Nephron (organoid): ENCODE results near the gene P2RY6.
A peak's percentile ranks its signal among the peaks of the same experiment; 100 is the strongest.

Experiments used
- H3K27ac Mint-ChIP-seq, 3 experiments: 2 replicates each; pipeline ENCODE4 v1.8.0; 2020; ENCODE audit warnings: mixed read lengths in 3 of 3, mild to moderate bottlenecking in 2 of 3, moderate library complexity in 1 of 3
- H3K27me3 Mint-ChIP-seq: 2 replicates; pipeline ENCODE4 v1.8.0; 2021; ENCODE audit warnings: low read depth, mild to moderate bottlenecking, moderate library complexity, mixed read lengths
- H3K36me3 Mint-ChIP-seq: 2 replicates; pipeline ENCODE4 v1.8.0; 2020; ENCODE audit warnings: low read depth, mixed read lengths
- H3K4me1 Mint-ChIP-seq: 2 replicates; pipeline ENCODE4 v1.8.0; 2020; ENCODE audit warnings: mixed read lengths
- H3K4me3 Mint-ChIP-seq, 3 experiments: 2 replicates each; pipeline ENCODE4 v1.8.0; 2020; ENCODE audit warnings: mild to moderate bottlenecking in 3 of 3, mixed read lengths in 3 of 3, moderate library complexity in 2 of 3
- H3K9me3 Mint-ChIP-seq: 2 replicates; pipeline ENCODE4 v1.8.0; 2020; ENCODE audit warnings: mixed read lengths
- CTCF ChIP-seq, 3 experiments: fragments of 200-600 bp; sonication (generic); IDR thresholded peaks; one replicate each; pipeline ENCODE4 v1.5.0; 2021; ENCODE audit warnings: antibody characterized with exemption in 3 of 3; ENCODE audit not compliant: unreplicated experiment in 3 of 3

Gene P2RY6

GRCh38 chr11:73337846-73338245, 65.7 kb downstream of the P2RY6 start:
- no peak for TF ChIP-seq CTCF (IDR thresholded peaks at IDR 0.05; ENCODE audit: unreplicated experiment in 3 of 3)

DNA sequence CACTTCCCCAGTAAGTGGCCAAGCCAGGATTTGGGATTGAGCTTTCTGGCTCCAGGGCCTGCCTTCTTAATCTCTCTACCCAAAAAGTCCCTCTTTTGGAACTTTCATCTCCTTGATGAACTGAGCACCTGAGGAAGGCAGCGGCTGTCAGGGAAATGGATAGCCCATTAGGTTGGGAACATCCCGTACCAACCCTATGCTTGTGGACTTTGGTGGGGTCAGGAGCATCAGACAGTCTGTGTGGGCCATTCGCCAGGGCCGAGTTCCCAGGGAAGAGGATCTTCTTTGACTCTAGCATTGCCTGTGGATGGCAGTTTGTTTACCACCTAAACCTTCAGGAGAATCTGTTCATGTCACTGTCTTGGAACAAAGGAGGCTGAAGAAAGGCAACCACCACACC, 66.1 kb downstream of the P2RY6 start:
- no peaks in the 10 kb centered on the region for H3K27me3 Mint-ChIP-seq
- peaks cover 53% of the 10 kb centered on the region for H3K4me1 Mint-ChIP-seq
- no peak for TF ChIP-seq CTCF (IDR thresholded peaks at IDR 0.05; ENCODE audit: unreplicated experiment in 3 of 3)
- H3K4me3 Mint-ChIP-seq = no peak overlapping the region
- H3K27ac Mint-ChIP-seq = no peak overlapping the region
- peaks cover 4% of the 10 kb centered on the region for H3K36me3 Mint-ChIP-seq
- no peaks in the 10 kb centered on the region for H3K9me3 Mint-ChIP-seq

More at GRCh38 chr11:73337846-73338245, 65.7 kb downstream of the P2RY6 start:
- peak overlapping the region in 1 of 3 experiments; percentile 27 for H3K27ac Mint-ChIP-seq
- no peaks in the 10 kb centered on the region for H3K27me3 Mint-ChIP-seq
- no peak overlapping the region for H3K4me3 Mint-ChIP-seq
- peaks cover 57% of the 10 kb centered on the region for H3K4me1 Mint-ChIP-seq
- no peaks in the 10 kb centered on the region for H3K9me3 Mint-ChIP-seq
- H3K36me3 Mint-ChIP-seq = peaks cover 4% of the 10 kb centered on the region

DNA sequence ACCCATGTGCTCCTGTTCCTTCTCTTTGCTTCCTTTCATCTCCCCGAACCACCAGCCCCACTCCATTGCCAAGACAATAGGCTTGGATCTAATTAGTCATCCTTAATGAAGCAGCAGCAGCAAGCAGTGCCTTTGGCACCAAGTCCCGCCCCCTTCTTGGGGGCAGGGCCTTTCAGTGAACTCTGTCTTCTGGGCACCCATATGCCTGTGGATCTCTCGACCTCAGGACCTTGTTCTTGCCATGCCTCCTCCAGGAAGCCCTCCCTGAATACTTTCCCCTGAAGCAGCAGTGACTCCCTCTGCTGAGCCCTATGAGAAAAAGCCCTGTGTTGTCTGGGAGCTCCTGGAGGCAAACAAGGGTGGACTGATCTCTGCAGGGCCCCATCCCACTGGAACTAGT, 68.0 kb downstream of the P2RY6 start:
- no peak overlapping the region for H3K27ac Mint-ChIP-seq
- peaks cover 46% of the 10 kb centered on the region for H3K4me1 Mint-ChIP-seq
- H3K36me3 Mint-ChIP-seq = peaks cover 4% of the 10 kb centered on the region
- no peaks in the 10 kb centered on the region for H3K9me3 Mint-ChIP-seq
- no peak for TF ChIP-seq CTCF (IDR thresholded peaks at IDR 0.05; ENCODE audit: unreplicated experiment in 3 of 3)
- no peaks in the 10 kb centered on the region for H3K27me3 Mint-ChIP-seq
- peak overlapping the region in 1 of 3 experiments; percentile 19 for H3K4me3 Mint-ChIP-seq

DNA sequence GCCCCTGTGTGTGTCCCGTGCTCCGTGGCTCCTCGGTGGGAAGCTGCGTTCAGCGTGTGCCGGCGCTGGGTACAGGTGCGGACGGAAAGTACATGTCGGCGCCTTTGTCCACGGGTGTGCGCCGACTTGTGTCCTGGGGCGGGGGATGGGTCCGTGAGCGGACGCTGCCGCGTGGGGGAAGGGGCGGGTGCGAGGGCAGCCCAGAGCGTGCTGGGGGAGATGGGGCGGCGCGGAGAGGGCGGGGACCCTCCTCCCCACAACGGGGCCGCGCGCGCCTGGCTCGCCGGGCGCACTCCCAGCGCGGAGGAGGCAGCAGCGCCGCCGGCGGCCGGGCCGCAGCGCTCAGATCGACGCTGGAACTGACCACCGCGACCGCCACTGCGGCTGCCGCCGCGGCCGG, 70.5 kb downstream of the P2RY6 start:
- Mint-ChIP-seq H3K27ac (peak overlapping the region; percentile 19 to 58 (median 34)), H3K4me1 (peaks cover 43% of the 10 kb centered on the region), H3K4me3 (peak overlapping the region; percentile 74 to 84 (median 81)), H3K9me3 (no peaks in the 10 kb centered on the region), H3K36me3 (peaks cover 12% of the 10 kb centered on the region), H3K27me3 (no peaks in the 10 kb centered on the region)
- TF ChIP-seq CTCF (IDR thresholded peaks at IDR 0.05; ENCODE audit: unreplicated experiment in 3 of 3) = peak in 2 of 3 experiments; percentile 15 to 26

- H3K4me3 Mint-ChIP-seq = peak overlapping the region; percentile 71 to 79 (median 79)
- H3K36me3 Mint-ChIP-seq = peaks cover 13% of the 10 kb centered on the region
- no peaks in the 10 kb centered on the region for H3K27me3 Mint-ChIP-seq
- no peak for TF ChIP-seq CTCF (IDR thresholded peaks at IDR 0.05; ENCODE audit: unreplicated experiment in 3 of 3)
- peaks cover 44% of the 10 kb centered on the region for H3K4me1 Mint-ChIP-seq
- H3K9me3 Mint-ChIP-seq = no peaks in the 10 kb centered on the region
- peak overlapping the region in 2 of 3 experiments; percentile 50 to 55 for H3K27ac Mint-ChIP-seq
Observed at GRCh38 chr11:73343076-73343873, 71.1 kb downstream of the P2RY6 start.

DNA sequence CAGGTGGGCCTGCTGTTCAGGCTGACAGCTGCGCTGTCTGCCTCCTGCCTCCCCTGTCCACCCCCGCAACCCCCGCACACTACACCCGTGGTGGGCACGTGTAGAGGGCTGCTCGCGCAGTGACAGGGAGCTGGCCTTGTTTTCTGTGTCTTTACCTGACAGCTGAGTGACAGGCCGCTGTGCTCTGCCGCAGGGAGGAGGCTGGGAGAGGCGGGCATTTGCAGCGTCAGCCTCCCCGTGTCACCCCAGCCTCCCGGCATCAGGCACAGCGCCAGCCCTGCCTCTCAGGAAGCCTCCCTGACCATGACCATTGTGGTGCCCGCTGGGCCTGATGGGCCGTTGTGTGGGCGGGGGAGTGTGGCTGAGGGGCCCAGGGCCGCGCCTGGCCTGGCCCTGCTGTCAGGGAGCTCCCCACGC, 72.1 kb downstream of the P2RY6 start:
- H3K27ac Mint-ChIP-seq = peak overlapping the region in 2 of 3 experiments; percentile 50 to 74
- H3K27me3 Mint-ChIP-seq = no peaks in the 10 kb centered on the region
- no peak for TF ChIP-seq CTCF (IDR thresholded peaks at IDR 0.05; ENCODE audit: unreplicated experiment in 3 of 3)
- H3K4me3 Mint-ChIP-seq = peak overlapping the region; percentile 71 to 79 (median 79)
- H3K36me3 Mint-ChIP-seq = peaks cover 13% of the 10 kb centered on the region
- peaks cover 39% of the 10 kb centered on the region for H3K4me1 Mint-ChIP-seq
- no peaks in the 10 kb centered on the region for H3K9me3 Mint-ChIP-seq
